ENCODE data around the gene MEG3. TPM values are rescaled to one million over a fixed set of nuclear protein-coding genes. Genes with fewer than 3 reads are reported as not detected.
A peak's percentile ranks its signal among the peaks of the same experiment; 100 is the strongest.

The MEG3 gene
- total RNA-seq, 1 donor from 2014 or later: 0.18 TPM

DNA sequence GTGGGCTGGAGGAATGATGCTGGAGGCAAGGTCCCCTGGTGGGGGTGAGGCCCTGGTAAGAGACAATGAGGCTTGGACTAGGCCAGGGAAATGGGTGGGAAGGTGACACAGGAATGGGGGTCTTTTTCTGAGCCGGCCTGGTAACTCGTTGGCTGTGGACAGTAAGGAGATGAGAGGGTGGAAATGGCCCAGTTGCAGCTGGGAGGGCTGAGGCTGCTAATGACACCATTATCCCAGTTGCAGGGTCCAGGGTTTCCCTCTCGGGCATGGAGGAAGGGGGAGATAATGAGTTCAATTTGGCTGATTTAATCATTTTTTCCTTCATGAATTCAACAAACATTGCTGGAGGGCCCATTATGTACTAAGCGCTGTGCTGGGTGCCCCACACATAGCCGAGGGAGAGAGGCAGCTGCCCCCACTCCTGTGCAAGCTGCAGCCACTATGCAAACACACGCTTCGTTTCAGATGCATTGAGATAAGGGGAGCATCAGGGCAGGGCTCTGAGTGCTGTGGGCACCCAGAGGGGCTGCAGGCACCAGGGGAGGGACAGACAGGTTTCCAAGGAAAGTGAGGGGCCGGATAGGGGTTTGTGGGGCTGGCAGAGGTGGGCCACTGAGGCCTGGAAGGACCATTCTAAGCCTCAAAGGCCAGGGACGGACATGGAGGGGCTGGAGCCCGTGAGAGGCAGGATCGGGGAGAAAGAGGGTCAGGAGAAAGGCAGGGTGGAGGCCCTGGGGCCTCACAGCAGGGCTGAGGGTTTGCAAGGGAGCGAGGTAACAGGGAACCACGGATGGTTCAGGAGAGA lies 43.2 kb upstream of the MEG3 start:
- Mint-ChIP-seq H3K27ac (peak overlapping the region; percentile 69), H3K27me3 (ENCODE audit: low read depth) (no peaks in the 10 kb centered on the region), H3K9me3 (no peaks in the 10 kb centered on the region), H3K4me3 (no peak overlapping the region), H3K36me3 (no peaks in the 10 kb centered on the region), H3K4me1 (peaks cover 35% of the 10 kb centered on the region)
- TF ChIP-seq, protein P1, sequence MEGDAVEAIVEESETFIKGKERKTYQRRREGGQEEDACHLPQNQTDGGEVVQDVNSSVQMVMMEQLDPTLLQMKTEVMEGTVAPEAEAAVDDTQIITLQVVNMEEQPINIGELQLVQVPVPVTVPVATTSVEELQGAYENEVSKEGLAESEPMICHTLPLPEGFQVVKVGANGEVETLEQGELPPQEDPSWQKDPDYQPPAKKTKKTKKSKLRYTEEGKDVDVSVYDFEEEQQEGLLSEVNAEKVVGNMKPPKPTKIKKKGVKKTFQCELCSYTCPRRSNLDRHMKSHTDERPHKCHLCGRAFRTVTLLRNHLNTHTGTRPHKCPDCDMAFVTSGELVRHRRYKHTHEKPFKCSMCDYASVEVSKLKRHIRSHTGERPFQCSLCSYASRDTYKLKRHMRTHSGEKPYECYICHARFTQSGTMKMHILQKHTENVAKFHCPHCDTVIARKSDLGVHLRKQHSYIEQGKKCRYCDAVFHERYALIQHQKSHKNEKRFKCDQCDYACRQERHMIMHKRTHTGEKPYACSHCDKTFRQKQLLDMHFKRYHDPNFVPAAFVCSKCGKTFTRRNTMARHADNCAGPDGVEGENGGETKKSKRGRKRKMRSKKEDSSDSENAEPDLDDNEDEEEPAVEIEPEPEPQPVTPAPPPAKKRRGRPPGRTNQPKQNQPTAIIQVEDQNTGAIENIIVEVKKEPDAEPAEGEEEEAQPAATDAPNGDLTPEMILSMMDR (IDR thresholded peaks at IDR 0.05; ENCODE audit: unreplicated experiment): no peak
- DNase-seq (ENCODE audit: low spot score in 2 of 2, unreplicated experiment in 2 of 2): peak in 1 of 2 experiments; percentile 20

DNA sequence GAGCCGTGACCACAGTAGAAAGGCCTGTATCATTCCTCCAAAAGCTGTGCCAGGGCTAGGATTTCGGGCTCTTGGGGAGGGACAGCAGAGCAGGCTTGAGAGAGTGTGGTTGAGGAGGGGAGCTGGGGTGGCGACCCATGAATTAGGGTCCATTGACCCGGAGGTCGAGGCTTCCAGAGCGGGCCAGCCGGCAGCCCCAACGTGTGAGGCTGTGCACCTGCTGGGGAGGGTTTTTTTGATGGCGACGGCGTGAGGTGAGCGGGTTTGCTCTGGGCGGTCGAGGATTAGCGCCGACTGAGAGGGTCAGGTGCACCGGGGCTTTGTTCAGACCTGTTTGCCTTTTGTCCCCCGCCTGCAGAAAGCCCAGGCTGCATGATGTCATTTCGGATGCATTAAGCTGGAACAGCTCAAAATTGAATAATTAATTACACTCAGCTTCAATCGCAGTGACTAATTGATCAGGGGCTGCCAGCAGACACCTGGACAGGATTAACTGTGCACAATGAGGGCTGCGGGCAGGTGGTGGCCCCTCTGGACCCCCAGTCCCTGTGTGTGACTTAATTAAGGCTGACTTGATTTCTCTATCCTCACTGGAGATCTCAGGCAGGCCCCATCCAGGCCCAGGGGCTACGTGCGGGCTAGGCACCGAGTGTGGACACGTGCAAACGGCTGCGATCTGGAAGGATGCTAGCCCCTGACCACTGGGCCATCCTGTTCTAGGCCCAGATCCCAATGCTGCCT lies 42.1 kb upstream of the MEG3 start:
- DNase-seq (ENCODE audit: low spot score in 2 of 2, unreplicated experiment in 2 of 2): no peak
- no peak overlapping the region for H3K27ac Mint-ChIP-seq
- H3K4me1 Mint-ChIP-seq: peaks cover 40% of the 10 kb centered on the region
- TF ChIP-seq, protein P1 (IDR thresholded peaks at IDR 0.05; ENCODE audit: unreplicated experiment): no peak
- H3K9me3 Mint-ChIP-seq: no peaks in the 10 kb centered on the region
- H3K4me3 Mint-ChIP-seq: no peak overlapping the region
- H3K36me3 Mint-ChIP-seq: no peaks in the 10 kb centered on the region
- H3K27me3 Mint-ChIP-seq (ENCODE audit: low read depth): no peaks in the 10 kb centered on the region

DNA sequence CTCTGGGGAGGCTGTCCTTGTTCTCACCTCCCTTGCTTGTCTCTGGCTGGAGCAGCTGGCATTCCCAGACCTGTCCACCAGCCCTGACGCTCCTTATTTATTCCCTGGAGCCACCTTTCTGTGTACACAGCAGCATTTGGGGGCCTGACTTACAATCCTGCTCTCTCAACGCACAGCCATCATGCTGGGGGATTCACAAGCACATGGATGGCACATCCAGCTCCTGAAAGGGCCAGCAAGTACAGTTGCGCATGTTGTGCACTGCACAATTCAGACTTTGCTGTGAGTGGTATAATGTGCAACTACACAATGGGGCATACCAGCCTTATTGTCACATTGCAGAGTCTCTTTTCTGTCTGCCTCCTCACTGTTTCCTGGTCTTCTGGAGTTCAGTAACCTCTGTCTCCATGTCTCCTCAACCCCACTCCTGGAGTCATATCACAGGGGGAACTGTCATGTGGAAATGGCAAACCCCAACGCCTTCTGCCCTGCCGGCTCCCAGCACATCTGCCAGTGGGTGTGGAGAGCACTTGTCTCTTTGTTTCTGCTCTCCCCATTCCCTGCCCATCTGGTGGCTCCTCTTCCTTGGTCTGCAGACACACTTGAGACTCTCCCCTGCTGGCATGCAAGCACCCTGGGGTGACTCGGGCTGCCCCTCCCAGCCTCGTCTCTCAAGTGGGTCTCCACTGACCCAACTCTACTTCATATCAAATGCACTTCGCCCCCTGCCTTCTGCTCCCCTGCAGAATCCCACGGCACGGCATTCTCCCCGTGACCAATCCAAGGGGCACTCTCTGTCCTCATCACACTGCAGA lies 41.2 kb upstream of the MEG3 start:
- Mint-ChIP-seq H3K36me3 (no peaks in the 10 kb centered on the region), H3K27ac (no peak overlapping the region), H3K9me3 (no peaks in the 10 kb centered on the region), H3K27me3 (ENCODE audit: low read depth) (no peaks in the 10 kb centered on the region), H3K4me3 (no peak overlapping the region), H3K4me1 (peaks cover 50% of the 10 kb centered on the region)
- TF ChIP-seq, protein P1 (IDR thresholded peaks at IDR 0.05; ENCODE audit: unreplicated experiment): no peak
- no peak for DNase-seq (ENCODE audit: low spot score in 2 of 2, unreplicated experiment in 2 of 2)

DNA sequence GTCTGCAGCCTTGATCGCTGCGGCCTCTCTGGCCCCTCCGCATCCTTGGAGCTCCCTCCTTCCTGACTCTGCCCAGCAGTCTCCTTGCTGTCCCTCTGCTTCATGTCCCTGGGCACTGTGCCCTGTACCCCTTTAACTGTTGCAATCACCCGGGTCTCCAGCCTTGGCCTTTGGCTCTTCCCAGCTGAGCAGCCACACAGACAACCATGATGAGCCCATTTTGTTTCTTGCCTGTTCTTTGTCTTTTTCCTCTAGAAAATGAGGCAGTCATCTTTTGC lies 40.6 kb upstream of the MEG3 start:
- no peak overlapping the region for H3K27ac Mint-ChIP-seq
- no peaks in the 10 kb centered on the region for H3K9me3 Mint-ChIP-seq
- H3K27me3 Mint-ChIP-seq (ENCODE audit: low read depth): no peaks in the 10 kb centered on the region
- DNase-seq (ENCODE audit: low spot score in 2 of 2, unreplicated experiment in 2 of 2): no peak
- H3K36me3 Mint-ChIP-seq: no peaks in the 10 kb centered on the region
- no peak overlapping the region for H3K4me3 Mint-ChIP-seq
- TF ChIP-seq, protein P1 (IDR thresholded peaks at IDR 0.05; ENCODE audit: unreplicated experiment): no peak
- peaks cover 55% of the 10 kb centered on the region for H3K4me1 Mint-ChIP-seq

DNA sequence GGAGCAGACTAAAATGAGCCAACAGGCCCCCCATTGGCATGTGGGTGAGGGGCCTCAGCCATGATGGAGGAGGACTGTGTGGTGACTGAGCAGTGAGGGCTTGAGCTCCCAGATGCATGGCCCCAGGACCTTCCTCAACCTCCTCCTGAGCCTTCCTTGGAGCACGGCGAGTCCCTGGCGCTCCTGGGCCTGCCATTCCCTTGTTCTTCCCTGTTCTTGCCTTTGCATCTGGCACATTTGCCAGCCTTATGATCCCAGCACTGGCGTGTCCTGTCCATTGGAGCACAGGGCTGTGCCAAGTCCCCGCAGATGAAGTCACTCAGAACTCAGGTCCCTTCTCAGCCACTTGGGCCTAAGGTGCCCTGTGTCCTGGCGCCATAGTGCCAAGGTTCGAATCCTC lies 40.3 kb upstream of the MEG3 start:
- peaks cover 59% of the 10 kb centered on the region for H3K4me1 Mint-ChIP-seq
- no peak overlapping the region for H3K27ac Mint-ChIP-seq

More for the DNA sequence above, 40.3 kb upstream of the MEG3 start:
- TF ChIP-seq, protein P1 (IDR thresholded peaks at IDR 0.05; ENCODE audit: unreplicated experiment): no peak
- no peaks in the 10 kb centered on the region for H3K9me3 Mint-ChIP-seq
- DNase-seq (ENCODE audit: low spot score in 2 of 2, unreplicated experiment in 2 of 2): no peak
- no peaks in the 10 kb centered on the region for H3K36me3 Mint-ChIP-seq
- no peaks in the 10 kb centered on the region for H3K27me3 Mint-ChIP-seq (ENCODE audit: low read depth)
- no peak overlapping the region for H3K4me3 Mint-ChIP-seq
